Hematopoietic multipotent progenitor cell (in vitro differentiated cells): Measurements from ENCODE around the gene ELOVL4. TPM values are rescaled to one million over a fixed set of nuclear protein-coding genes. Genes with fewer than 3 reads are reported as not detected.

Source experiments
- DNase-seq, 3 donors: peaks; one replicate each; pipeline ENCODE4 v3.0.0-alpha.2; 2011 to 2015; ENCODE audit warnings: low read depth in 2 of 3, low spot score in 2 of 3
- total RNA-seq: library from RNA; depleted of rRNA; stranded (reverse); fragments of >200 nt; gene quantifications from one replicate; pipeline ENCODE4 v1.2.3, GENCODE V29; 2012

Gene ELOVL4
- under 0.01 TPM for total RNA-seq

- peak; percentile 19 to 32 (median 29) for DNase-seq
Observed at GRCh38 chr6:79947191-79948186, at the start of gene ELOVL4. Gene ELOVL4, minus strand, starts transcription at chr6:79947553. Its CDS starts 274 bp downstream, at chr6:79947279.

- no peak for DNase-seq
Observed at GRCh38 chr6:79993911-79994309, 46.6 kb upstream of the ELOVL4 start.

GRCh38 chr6:79993012-79993910 is 45.9 kb upstream of the ELOVL4 start:
- DNase-seq: no peak

- no peak for DNase-seq
Observed at GRCh38 chr6:79989641-79990040, 42.3 kb upstream of the ELOVL4 start.

GRCh38 chr6:79985128-79985527 is 37.8 kb upstream of the ELOVL4 start:
- no peak for DNase-seq

- no peak for DNase-seq
Observed at GRCh38 chr6:79984261-79984660, 36.9 kb upstream of the ELOVL4 start.

GRCh38 chr6:79981652-79982051 is 34.3 kb upstream of the ELOVL4 start:
- no peak for DNase-seq

- DNase-seq: no peak
Observed at GRCh38 chr6:79971193-79971592, 23.8 kb upstream of the ELOVL4 start.

GRCh38 chr6:79969784-79970183 is 22.4 kb upstream of the ELOVL4 start:
- no peak for DNase-seq

GRCh38 chr6:79967178-79967577 is 19.8 kb upstream of the ELOVL4 start:
- no peak for DNase-seq

- DNase-seq: no peak
Observed at GRCh38 chr6:79964607-79965081, 17.3 kb upstream of the ELOVL4 start.

- peak in 1 of 3 donors; percentile 5 for DNase-seq
Observed at GRCh38 chr6:79954849-79955248, 7.5 kb upstream of the ELOVL4 start.

- peak; percentile 39 to 84 (median 72) for DNase-seq
Observed at GRCh38 chr6:79949233-79949632, 1.9 kb upstream of the ELOVL4 start.

- peak in 2 of 3 donors; percentile 35 to 47 for DNase-seq
Observed at GRCh38 chr6:79946272-79947190, 822 bp downstream of the ELOVL4 start.

- no peak for DNase-seq
Observed at GRCh38 chr6:79943133-79943532, 4.2 kb downstream of the ELOVL4 start.

GRCh38 chr6:79941489-79942151 is 5.7 kb downstream of the ELOVL4 start:
- no peak for DNase-seq

- DNase-seq: no peak
Observed at GRCh38 chr6:79928478-79928998, 18.8 kb downstream of the ELOVL4 start.

GRCh38 chr6:79927758-79928157 is 19.6 kb downstream of the ELOVL4 start:
- DNase-seq: no peak

GRCh38 chr6:79923270-79923669 is 24.1 kb downstream of the ELOVL4 start:
- DNase-seq: no peak
